Hepatocyte (in vitro differentiated cells): Measurements from ENCODE around the gene DMBT1.

Experiments
- EZH2 ChIP-seq: fragments of 200-600 bp; sonication (generic); IDR thresholded peaks from 2 replicates; pipeline ENCODE4 v1.6.1; 2016; ENCODE audit warnings: antibody characterized with exemption, mild to moderate bottlenecking, borderline replicate concordance
- EZH2phosphoT487 ChIP-seq: fragments of 200-600 bp; sonication (generic); IDR thresholded peaks from one replicate; pipeline ENCODE4 v1.6.1; 2018; ENCODE audit warnings: antibody characterized with exemption, mild to moderate bottlenecking, low read depth, moderate library complexity; ENCODE audit not compliant: unreplicated experiment, severe bottlenecking
- TF ChIP-seq, protein P1 (sequence below): fragments of 200-600 bp; sonication (generic); IDR thresholded peaks from 2 replicates; pipeline ENCODE4 v1.5.1; 2016; ENCODE audit warnings: antibody characterized with exemption, mild to moderate bottlenecking; ENCODE audit not compliant: poor library complexity

DNA sequence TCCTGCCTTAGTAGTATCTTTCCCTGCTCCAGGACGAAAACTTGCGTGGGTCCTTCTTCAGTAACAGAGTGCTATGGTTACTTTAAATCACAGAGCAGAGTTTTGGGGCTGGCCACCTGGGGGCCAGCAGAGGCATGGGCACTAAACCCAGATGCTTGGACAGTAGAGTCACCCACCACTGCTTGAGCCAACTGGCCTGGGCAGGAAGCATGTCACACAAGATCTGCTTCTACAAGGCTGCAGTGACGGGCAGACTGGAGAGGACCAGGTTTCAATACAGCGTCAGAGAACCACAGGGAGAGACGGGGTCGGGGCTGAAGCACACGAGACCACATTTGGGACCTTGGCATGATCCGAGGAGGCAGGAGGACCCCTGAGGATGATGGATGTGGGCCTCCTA lies 14.3 kb upstream of the DMBT1 start:
- TF ChIP-seq, protein P1, sequence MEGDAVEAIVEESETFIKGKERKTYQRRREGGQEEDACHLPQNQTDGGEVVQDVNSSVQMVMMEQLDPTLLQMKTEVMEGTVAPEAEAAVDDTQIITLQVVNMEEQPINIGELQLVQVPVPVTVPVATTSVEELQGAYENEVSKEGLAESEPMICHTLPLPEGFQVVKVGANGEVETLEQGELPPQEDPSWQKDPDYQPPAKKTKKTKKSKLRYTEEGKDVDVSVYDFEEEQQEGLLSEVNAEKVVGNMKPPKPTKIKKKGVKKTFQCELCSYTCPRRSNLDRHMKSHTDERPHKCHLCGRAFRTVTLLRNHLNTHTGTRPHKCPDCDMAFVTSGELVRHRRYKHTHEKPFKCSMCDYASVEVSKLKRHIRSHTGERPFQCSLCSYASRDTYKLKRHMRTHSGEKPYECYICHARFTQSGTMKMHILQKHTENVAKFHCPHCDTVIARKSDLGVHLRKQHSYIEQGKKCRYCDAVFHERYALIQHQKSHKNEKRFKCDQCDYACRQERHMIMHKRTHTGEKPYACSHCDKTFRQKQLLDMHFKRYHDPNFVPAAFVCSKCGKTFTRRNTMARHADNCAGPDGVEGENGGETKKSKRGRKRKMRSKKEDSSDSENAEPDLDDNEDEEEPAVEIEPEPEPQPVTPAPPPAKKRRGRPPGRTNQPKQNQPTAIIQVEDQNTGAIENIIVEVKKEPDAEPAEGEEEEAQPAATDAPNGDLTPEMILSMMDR: no peak
- TF ChIP-seq EZH2 (no peak), EZH2phosphoT487 (no peak)
